Osteocyte (in vitro differentiated cells): Measurements from ENCODE around the gene TRIM47. TPM values are rescaled to one million over a fixed set of nuclear protein-coding genes. Genes with fewer than 3 reads are reported as not detected.

Source experiments
- DNase-seq: peaks from one replicate; pipeline ENCODE4 v3.0.0; 2021; ENCODE audit warnings: mixed read lengths; ENCODE audit not compliant: unreplicated experiment; ENCODE audit errors: extremely low spot score
- H3K27ac Mint-ChIP-seq: one replicate; pipeline ENCODE4 v1.8.0; 2021; ENCODE audit warnings: mild to moderate bottlenecking, mixed read lengths; ENCODE audit not compliant: unreplicated experiment
- H3K27me3 Mint-ChIP-seq: one replicate; pipeline ENCODE4 v1.8.0; 2021; ENCODE audit warnings: mixed read lengths; ENCODE audit not compliant: unreplicated experiment
- H3K36me3 Mint-ChIP-seq: one replicate; pipeline ENCODE4 v1.8.0; 2021; ENCODE audit warnings: mixed read lengths; ENCODE audit not compliant: unreplicated experiment
- H3K4me1 Mint-ChIP-seq: one replicate; pipeline ENCODE4 v1.8.0; 2021; ENCODE audit warnings: mixed read lengths; ENCODE audit not compliant: unreplicated experiment
- H3K4me3 Mint-ChIP-seq: one replicate; pipeline ENCODE4 v1.8.0; 2021; ENCODE audit warnings: mild to moderate bottlenecking, moderate library complexity, mixed read lengths; ENCODE audit not compliant: unreplicated experiment
- H3K9me3 Mint-ChIP-seq: one replicate; pipeline ENCODE4 v1.8.0; 2021; ENCODE audit warnings: mixed read lengths; ENCODE audit not compliant: unreplicated experiment
- total RNA-seq: library from RNA; stranded (reverse); gene quantifications from 2 replicates; pipeline ENCODE4 v1.2.1, GENCODE V29; 2021
- TF ChIP-seq, protein P1 (sequence below): fragments of 200-600 bp; sonication (generic); IDR thresholded peaks from 2 replicates; pipeline ENCODE4 v1.5.0; 2021; ENCODE audit warnings: antibody characterized with exemption, mild to moderate bottlenecking, moderate library complexity

TRIM47 gene
- total RNA-seq, 1 donor from 2014 or later, result 33.3 TPM

- no peak overlapping the region for H3K4me3 Mint-ChIP-seq
- no peaks in the 10 kb centered on the region for H3K27me3 Mint-ChIP-seq
- TF ChIP-seq, protein P1, sequence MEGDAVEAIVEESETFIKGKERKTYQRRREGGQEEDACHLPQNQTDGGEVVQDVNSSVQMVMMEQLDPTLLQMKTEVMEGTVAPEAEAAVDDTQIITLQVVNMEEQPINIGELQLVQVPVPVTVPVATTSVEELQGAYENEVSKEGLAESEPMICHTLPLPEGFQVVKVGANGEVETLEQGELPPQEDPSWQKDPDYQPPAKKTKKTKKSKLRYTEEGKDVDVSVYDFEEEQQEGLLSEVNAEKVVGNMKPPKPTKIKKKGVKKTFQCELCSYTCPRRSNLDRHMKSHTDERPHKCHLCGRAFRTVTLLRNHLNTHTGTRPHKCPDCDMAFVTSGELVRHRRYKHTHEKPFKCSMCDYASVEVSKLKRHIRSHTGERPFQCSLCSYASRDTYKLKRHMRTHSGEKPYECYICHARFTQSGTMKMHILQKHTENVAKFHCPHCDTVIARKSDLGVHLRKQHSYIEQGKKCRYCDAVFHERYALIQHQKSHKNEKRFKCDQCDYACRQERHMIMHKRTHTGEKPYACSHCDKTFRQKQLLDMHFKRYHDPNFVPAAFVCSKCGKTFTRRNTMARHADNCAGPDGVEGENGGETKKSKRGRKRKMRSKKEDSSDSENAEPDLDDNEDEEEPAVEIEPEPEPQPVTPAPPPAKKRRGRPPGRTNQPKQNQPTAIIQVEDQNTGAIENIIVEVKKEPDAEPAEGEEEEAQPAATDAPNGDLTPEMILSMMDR, result no peak
- no peaks in the 10 kb centered on the region for H3K36me3 Mint-ChIP-seq
- no peak overlapping the region for H3K27ac Mint-ChIP-seq
- DNase-seq, result no peak
- H3K9me3 Mint-ChIP-seq, result no peaks in the 10 kb centered on the region
- H3K4me1 Mint-ChIP-seq, result no peaks in the 10 kb centered on the region
Observed at GRCh38 chr17:75836605-75837004, 41.8 kb downstream of the TRIM47 start.

DNA sequence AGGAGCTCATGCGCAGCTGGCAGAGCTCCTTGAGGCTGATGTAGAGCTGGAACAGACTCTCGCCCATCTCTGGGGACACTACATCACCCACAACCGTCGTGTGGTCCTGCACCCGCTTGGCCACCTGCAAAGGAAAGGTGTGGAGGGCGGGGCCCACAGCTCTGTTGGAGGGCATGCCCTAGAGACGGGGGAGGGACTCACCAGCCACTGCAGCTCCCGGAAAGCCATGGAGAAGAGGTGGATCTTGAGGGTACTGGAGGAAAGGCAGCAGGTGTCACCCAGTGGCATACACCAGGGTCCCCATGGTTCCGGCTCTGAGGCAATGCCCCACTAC, 42.8 kb downstream of the TRIM47 start:
- no peaks in the 10 kb centered on the region for H3K4me1 Mint-ChIP-seq
- no peak overlapping the region for H3K4me3 Mint-ChIP-seq
- TF ChIP-seq, protein P1, result no peak
- H3K27me3 Mint-ChIP-seq, result no peaks in the 10 kb centered on the region
- no peak for DNase-seq
- H3K27ac Mint-ChIP-seq, result no peak overlapping the region
- no peaks in the 10 kb centered on the region for H3K36me3 Mint-ChIP-seq
- no peaks in the 10 kb centered on the region for H3K9me3 Mint-ChIP-seq

GRCh38 chr17:75834928-75835653, 43.3 kb downstream of the TRIM47 start:
- H3K4me3 Mint-ChIP-seq, result no peak overlapping the region
- H3K27ac Mint-ChIP-seq, result no peak overlapping the region
- TF ChIP-seq, protein P1, result no peak
- H3K36me3 Mint-ChIP-seq, result no peaks in the 10 kb centered on the region
- DNase-seq, result no peak
- no peaks in the 10 kb centered on the region for H3K9me3 Mint-ChIP-seq
- no peaks in the 10 kb centered on the region for H3K4me1 Mint-ChIP-seq
- H3K27me3 Mint-ChIP-seq, result no peaks in the 10 kb centered on the region

DNA sequence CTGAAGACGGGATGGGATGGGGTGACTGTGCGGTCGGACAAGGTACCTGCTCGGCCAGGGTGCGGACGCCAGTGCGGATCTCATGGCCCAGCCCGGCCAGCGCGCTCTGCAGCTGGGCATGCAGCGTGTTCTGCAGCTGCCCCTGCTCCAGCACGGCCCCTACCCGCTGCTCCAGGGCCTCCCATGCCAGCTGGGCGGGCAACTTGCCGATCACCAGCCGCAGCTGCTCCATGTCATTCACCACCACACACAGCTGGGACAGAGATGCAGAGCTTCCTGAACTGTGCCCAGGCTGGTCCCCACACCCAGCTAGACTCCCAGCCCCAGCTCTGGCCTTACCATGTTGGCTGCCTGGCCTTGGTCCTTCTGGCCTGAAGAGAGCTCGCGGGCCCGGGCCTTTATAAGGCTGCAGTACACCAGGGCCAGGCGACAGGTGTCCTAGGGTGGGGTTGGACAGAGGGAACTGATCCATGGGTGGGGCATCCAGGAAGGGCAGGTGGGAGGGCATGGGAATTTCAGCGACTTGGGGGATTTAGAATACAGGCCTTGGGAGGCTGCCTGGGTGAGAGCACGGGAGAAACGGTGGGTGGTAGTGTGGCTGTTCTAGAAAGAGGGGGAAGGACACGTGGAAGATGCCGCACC, 44.0 kb downstream of the TRIM47 start:
- TF ChIP-seq, protein P1, result no peak
- Mint-ChIP-seq H3K4me1 (no peaks in the 10 kb centered on the region), H3K9me3 (no peaks in the 10 kb centered on the region), H3K27ac (no peak overlapping the region), H3K27me3 (no peaks in the 10 kb centered on the region), H3K4me3 (no peak overlapping the region), H3K36me3 (no peaks in the 10 kb centered on the region)
- DNase-seq, result no peak

DNA sequence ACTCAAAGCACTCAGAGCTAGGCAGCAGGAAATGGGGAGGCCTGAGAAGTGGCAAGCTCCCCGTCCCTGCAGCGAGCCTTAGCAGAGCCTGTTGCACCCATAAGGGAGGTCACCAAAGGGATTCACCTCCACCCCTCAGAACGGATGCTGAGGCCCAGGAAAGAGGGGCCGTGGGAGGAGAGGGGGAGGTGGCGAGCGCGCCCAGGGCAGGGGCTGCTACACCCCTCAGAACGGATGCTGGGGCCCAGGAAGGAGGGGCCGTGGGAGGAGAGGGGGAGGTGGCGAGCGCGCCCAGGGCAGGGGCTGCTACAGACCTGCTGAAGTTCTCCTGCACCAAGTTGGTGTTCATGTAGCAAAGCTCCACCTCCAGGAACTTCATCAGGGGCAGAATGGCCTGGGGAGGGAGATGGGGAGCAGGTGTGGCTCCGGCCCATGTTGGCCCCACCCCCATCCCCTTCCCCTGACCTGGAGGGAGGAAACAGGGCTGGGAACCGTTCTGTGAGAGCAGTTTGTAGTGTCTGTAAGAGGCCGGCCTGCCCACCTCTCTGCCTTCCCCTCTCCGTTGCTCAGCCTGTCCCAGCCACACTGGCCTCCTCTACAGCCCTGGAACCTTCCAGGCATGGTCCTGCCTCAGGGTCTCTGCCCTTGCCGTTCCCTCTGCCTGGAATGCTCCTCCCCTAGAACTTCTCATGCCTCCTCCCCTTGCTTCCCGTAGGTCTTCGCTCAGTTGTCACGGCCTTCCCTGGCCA, 45.6 kb downstream of the TRIM47 start:
- Mint-ChIP-seq H3K4me3 (no peak overlapping the region), H3K27ac (no peak overlapping the region), H3K4me1 (peaks cover 5% of the 10 kb centered on the region), H3K36me3 (no peaks in the 10 kb centered on the region), H3K27me3 (no peaks in the 10 kb centered on the region), H3K9me3 (no peaks in the 10 kb centered on the region)
- TF ChIP-seq, protein P1, result no peak
- DNase-seq, result no peak
